Bronchial epithelial cell (primary cell): ENCODE measurements around the gene SUSD1. TPM values are rescaled to one million over a fixed set of nuclear protein-coding genes. Genes with fewer than 3 reads are reported as not detected.
A peak's percentile ranks its signal among the peaks of the same experiment; 100 is the strongest.

Experiments used
- DNase-seq: peaks from one replicate; pipeline ENCODE4 v3.0.0-alpha.2; 2010; ENCODE audit warnings: low read depth
- FAIRE-seq: peaks from 2 replicates; lab custom pipeline; 2011; peaks lifted over from hg19 to GRCh38; lab: Jason Lieb, UNC
- H3K27me3 ChIP-seq: 2 replicates; pipeline ENCODE4 v1.5.1; 2011; ENCODE audit warnings: low read length; ENCODE audit not compliant: control insufficient read depth, insufficient read depth
- H3K36me3 ChIP-seq: 2 replicates; pipeline ENCODE4 v1.5.1; 2011; ENCODE audit warnings: low read length; ENCODE audit not compliant: control insufficient read depth, insufficient read depth
- H3K4me3 ChIP-seq: 2 replicates; pipeline ENCODE4 v1.5.1; 2011; ENCODE audit warnings: mild to moderate bottlenecking, low read depth, low read length, control low read depth
- total RNA-seq: library from RNA; depleted of rRNA; stranded (reverse); fragments of >200 nt; gene quantifications from 2 replicates; pipeline ENCODE4 v1.2.1, GENCODE V29; 2014
- TF ChIP-seq, protein P1 (sequence below): IDR thresholded peaks from 2 replicates; pipeline ENCODE4 v1.5.1; 2011; ENCODE audit warnings: mild to moderate bottlenecking, moderate library complexity, low read length, control low read depth, inconsistent platforms; ENCODE audit not compliant: insufficient read depth, severe bottlenecking

The SUSD1 gene
- total RNA-seq, 1 donor from 2014 or later = 9.0 TPM

DNA sequence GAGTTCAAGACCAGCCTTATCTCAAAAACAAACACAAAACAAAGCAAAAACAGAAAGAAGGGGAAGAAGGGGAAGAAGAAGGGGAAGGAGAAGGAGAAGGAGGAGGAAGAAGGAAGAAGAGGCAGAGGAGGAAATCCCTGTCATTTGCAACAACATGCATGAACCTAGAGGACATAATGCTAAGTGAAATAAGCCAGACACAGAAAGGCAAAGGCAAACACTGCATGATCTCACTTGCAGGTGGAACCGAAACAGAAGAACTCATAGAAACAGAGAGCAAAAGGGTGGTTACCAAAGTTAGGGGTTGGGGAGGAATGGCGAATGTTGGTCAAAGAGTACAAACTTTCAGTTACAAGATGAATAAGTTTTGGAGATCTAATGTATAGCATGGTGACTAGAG is 143.1 kb downstream of the SUSD1 start:
- H3K27me3 ChIP-seq = no peaks in the 10 kb centered on the region
- H3K4me3 ChIP-seq = no peak overlapping the region
- TF ChIP-seq, protein P1, sequence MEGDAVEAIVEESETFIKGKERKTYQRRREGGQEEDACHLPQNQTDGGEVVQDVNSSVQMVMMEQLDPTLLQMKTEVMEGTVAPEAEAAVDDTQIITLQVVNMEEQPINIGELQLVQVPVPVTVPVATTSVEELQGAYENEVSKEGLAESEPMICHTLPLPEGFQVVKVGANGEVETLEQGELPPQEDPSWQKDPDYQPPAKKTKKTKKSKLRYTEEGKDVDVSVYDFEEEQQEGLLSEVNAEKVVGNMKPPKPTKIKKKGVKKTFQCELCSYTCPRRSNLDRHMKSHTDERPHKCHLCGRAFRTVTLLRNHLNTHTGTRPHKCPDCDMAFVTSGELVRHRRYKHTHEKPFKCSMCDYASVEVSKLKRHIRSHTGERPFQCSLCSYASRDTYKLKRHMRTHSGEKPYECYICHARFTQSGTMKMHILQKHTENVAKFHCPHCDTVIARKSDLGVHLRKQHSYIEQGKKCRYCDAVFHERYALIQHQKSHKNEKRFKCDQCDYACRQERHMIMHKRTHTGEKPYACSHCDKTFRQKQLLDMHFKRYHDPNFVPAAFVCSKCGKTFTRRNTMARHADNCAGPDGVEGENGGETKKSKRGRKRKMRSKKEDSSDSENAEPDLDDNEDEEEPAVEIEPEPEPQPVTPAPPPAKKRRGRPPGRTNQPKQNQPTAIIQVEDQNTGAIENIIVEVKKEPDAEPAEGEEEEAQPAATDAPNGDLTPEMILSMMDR = no peak
- no peaks in the 10 kb centered on the region for H3K36me3 ChIP-seq
- FAIRE-seq = no peak
- no peak for DNase-seq

DNA sequence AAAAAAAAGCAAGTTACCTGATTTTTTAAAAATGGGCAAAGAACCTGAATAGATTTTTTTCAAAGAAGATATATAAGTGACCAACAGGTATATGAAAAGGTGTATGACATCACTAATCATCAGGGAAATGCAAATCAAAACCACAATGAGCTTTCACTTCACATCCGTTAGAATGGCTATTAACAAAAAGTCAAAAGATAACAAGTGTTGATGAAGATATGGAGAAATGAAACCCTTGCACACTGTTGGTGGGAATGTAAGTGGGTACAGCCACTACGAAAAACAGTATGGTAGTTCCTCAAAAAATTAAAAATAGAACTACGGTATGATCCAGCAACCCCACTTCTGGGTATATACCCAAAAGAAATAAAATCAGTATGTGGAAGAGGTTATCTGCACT is 143.7 kb downstream of the SUSD1 start:
- TF ChIP-seq, protein P1 = no peak
- Histone ChIP-seq H3K36me3 (no peaks in the 10 kb centered on the region), H3K27me3 (no peaks in the 10 kb centered on the region), H3K4me3 (no peak overlapping the region)
- DNase-seq = no peak
- FAIRE-seq = no peak

DNA sequence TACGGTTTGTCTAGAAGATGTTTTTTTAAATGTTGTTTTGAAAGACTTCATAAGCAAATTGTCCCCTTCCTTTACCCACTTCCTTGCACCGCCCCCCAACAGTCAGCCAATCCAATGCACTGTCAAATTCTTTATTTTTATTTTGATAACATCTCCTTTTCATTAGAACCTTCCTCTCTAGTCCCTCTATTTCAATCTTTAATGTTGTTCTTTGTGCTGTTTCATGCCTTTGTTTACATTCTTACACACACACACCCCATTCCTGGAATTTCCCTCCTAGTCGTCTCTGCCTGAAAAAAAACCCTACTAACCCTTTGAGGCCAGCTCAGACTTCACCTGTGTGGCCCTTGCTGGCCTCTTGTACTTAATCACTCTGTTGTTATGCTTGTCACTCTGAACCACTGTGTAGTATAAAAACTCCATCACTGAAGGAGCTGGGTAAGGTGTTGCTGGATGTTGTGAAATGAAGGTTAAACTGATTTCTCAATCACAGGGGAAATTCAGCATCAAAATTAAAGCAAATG is 145.1 kb downstream of the SUSD1 start:
- FAIRE-seq (no peak), DNase-seq (peak; percentile 97)
- TF ChIP-seq, protein P1 = no peak
- H3K27me3 ChIP-seq = no peaks in the 10 kb centered on the region
- no peaks in the 10 kb centered on the region for H3K36me3 ChIP-seq
- no peak overlapping the region for H3K4me3 ChIP-seq

DNA sequence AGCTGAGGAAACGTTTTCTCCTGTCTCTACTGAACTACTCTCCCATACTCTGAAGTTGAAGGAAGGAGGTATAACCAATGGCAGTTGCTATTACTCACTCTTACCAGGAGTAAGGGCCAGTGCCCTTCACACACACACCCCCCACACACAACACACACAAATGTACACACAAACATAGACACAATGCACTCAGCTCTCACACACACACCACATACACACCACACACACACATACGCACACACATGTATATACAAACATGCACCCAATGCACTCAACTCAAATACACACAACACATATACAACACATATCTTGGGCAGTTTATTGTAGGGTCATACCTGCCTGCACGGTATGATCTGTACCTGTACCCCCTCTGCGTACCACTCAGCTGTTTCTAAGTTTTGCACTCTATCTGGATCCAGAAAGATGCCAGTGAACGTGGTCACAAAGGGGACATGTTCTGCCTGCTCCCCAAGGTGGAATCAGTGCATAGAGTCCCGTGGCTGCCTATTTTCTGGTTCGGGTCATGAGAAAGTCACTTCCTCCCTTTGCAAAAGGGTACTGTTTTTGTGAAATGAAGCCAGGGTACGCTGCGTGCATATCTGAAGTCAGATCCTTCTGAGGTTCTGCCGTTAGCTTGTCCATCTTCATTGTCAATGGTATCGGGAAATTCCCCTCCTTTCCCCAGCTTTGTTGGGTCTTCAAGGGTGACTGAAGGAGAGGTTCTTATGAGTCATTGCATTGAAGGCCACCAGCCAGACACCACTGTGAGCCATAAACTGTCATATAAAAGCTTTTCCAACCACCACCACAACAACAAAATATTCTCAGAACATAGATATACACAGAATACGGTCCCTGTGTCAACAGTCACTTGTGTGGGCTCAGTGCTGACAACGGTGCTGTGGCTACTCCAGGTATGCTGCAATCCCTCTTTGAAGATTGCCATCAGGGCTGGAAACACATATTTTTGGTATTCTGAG is 146.6 kb downstream of the SUSD1 start:
- DNase-seq = no peak
- TF ChIP-seq, protein P1 = no peak
- no peak for FAIRE-seq
- Histone ChIP-seq H3K27me3 (no peaks in the 10 kb centered on the region), H3K4me3 (no peak overlapping the region), H3K36me3 (no peaks in the 10 kb centered on the region)

DNA sequence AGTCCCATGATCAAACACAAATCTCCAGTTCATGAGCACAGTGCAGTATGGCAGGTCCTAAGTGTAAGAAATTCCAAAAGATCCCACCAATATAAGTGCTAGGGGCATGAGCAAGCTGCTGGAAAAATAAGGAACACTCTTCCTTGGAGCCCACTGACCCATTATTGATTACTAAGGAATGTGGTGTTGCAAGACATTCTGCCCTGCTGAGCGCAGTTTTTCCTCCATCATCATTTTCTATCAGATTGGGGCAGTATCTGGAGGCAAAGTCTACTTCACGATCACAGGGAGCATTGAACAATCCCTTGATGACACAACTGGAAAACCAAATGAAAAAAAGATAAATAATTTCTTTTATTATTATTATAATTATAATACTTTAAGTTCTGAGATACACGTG is 149.2 kb downstream of the SUSD1 start:
- no peak for FAIRE-seq
- TF ChIP-seq, protein P1 = no peak
- no peak overlapping the region for H3K4me3 ChIP-seq
- no peaks in the 10 kb centered on the region for H3K36me3 ChIP-seq
- H3K27me3 ChIP-seq = no peaks in the 10 kb centered on the region
- DNase-seq = no peak
